ENCODE results near the gene NBEA. TPM values are rescaled to one million over a fixed set of nuclear protein-coding genes. Genes with fewer than 3 reads are reported as not detected.

Gene NBEA
- total RNA-seq, 1 experiment from 2014 or later: 0.54 TPM

DNA sequence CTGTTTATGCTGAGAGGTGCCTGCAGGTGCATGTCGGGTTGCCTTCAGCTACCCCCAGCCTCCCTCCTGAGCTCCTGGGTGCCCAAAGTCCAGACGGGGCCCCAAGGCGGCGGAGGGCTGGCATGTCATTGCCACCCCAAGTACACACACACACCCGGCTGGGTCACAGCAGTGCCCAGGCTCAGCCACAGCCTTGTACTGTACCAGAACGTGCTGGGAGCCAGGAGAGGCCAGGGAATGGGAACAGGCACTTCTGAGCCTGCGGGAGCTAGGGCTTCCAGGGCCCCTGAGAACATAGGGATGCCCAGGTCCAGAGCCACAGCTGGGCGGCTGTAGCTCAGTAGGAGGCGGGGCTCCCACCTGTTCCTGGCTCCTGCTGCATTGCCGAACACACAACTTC is 585.4 kb downstream of the NBEA start:
- Mint-ChIP-seq H3K27ac (ENCODE audit: unreplicated experiment) (no peak overlapping the region), H3K9me3 (ENCODE audit: unreplicated experiment) (no peaks in the 10 kb centered on the region)
- intact Hi-C loops (cut with micrococcal nuclease; ENCODE audit: unreplicated experiment): no loop called here

DNA sequence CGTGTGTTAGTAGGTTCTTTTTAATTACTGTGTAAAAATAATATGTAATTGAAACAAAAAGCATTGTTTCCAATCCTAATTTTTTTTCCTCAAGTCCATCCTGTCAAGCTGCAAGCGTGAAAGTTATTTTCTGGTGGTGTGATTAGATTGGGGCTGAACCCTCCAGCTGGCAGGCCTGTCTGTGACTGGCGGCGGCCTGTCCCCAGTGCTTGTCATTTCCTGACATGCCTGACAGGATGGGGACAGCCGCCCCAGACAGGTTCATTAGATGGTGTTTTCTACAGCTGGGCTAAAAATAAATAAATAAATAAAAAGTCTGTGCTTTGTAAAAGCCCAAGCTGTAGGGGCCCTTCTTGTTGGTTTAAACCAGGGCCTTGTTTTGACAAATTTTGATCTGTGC is 588.1 kb downstream of the NBEA start:
- ChIA-PET CTCF (no interaction called here), POLR2A (no interaction called here)
- H3K9me3 ChIP-seq: no peaks in the 10 kb centered on the region
- no peaks in the 10 kb centered on the region; the same call in 1 of the 2 replicates for H3K27me3 ChIP-seq (replicated peaks; ENCODE audit: control insufficient read depth, insufficient read depth, low read length)
- no peak overlapping the region for H3K4me3 ChIP-seq (ENCODE audit: low read depth, low read length)
- H3K27me3 Mint-ChIP-seq (ENCODE audit: insufficient read depth, unreplicated experiment): peaks cover 3% of the 10 kb centered on the region
- H3K27ac Mint-ChIP-seq (ENCODE audit: unreplicated experiment): no peak overlapping the region
- H3K4me1 Mint-ChIP-seq (ENCODE audit: low read depth, unreplicated experiment): peaks cover 7% of the 10 kb centered on the region
- no peak for DNase-seq
- H3K36me3 ChIP-seq (ENCODE audit: control insufficient read depth, insufficient read depth, low read length): no peaks in the 10 kb centered on the region
- H3K9me3 Mint-ChIP-seq (ENCODE audit: unreplicated experiment): no peaks in the 10 kb centered on the region
- H3K4me1 ChIP-seq: no peaks in the 10 kb centered on the region
- no peaks in the 10 kb centered on the region for H3K36me3 Mint-ChIP-seq (ENCODE audit: insufficient read depth, unreplicated experiment)
- intact Hi-C loops (cut with micrococcal nuclease; ENCODE audit: unreplicated experiment): no loop called here
- TF ChIP-seq, protein P1, sequence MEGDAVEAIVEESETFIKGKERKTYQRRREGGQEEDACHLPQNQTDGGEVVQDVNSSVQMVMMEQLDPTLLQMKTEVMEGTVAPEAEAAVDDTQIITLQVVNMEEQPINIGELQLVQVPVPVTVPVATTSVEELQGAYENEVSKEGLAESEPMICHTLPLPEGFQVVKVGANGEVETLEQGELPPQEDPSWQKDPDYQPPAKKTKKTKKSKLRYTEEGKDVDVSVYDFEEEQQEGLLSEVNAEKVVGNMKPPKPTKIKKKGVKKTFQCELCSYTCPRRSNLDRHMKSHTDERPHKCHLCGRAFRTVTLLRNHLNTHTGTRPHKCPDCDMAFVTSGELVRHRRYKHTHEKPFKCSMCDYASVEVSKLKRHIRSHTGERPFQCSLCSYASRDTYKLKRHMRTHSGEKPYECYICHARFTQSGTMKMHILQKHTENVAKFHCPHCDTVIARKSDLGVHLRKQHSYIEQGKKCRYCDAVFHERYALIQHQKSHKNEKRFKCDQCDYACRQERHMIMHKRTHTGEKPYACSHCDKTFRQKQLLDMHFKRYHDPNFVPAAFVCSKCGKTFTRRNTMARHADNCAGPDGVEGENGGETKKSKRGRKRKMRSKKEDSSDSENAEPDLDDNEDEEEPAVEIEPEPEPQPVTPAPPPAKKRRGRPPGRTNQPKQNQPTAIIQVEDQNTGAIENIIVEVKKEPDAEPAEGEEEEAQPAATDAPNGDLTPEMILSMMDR (IDR thresholded peaks at IDR 0.05; ENCODE audit: insufficient read depth in 1 of 2, low read depth in 1 of 2, low read length in 1 of 2, severe bottlenecking in 1 of 2, unreplicated experiment in 1 of 2): no peak
- no TSS peak for BruUV-seq (replicated peaks)
- H3K4me3 Mint-ChIP-seq (ENCODE audit: unreplicated experiment): no peak overlapping the region

More for the DNA sequence above, 585.4 kb downstream of the NBEA start:
- Histone ChIP-seq H3K27me3 (replicated peaks; ENCODE audit: control insufficient read depth, insufficient read depth, low read length) (no peaks in the 10 kb centered on the region; the same call in 1 of the 2 replicates), H3K36me3 (ENCODE audit: control insufficient read depth, insufficient read depth, low read length) (no peaks in the 10 kb centered on the region), H3K4me1 (no peaks in the 10 kb centered on the region), H3K9me3 (no peaks in the 10 kb centered on the region), H3K4me3 (ENCODE audit: low read depth, low read length) (no peak overlapping the region)
- BruUV-seq (replicated peaks): no TSS peak
- Mint-ChIP-seq H3K4me3 (ENCODE audit: unreplicated experiment) (no peak overlapping the region), H3K4me1 (ENCODE audit: low read depth, unreplicated experiment) (no peaks in the 10 kb centered on the region), H3K36me3 (ENCODE audit: insufficient read depth, unreplicated experiment) (no peaks in the 10 kb centered on the region), H3K27me3 (ENCODE audit: insufficient read depth, unreplicated experiment) (no peaks in the 10 kb centered on the region)
- TF ChIP-seq, protein P1 (IDR thresholded peaks at IDR 0.05; ENCODE audit: insufficient read depth in 1 of 2, low read depth in 1 of 2, low read length in 1 of 2, severe bottlenecking in 1 of 2, unreplicated experiment in 1 of 2): no peak
- CTCF ChIA-PET: no interaction called here
- DNase-seq: no peak
- POLR2A ChIA-PET: no interaction called here

- no peaks in the 10 kb centered on the region for H3K9me3 ChIP-seq
- peaks cover 7% of the 10 kb centered on the region for H3K4me1 Mint-ChIP-seq (ENCODE audit: low read depth, unreplicated experiment)
- BruUV-seq (replicated peaks): no TSS peak
- TF ChIP-seq, protein P1 (IDR thresholded peaks at IDR 0.05; ENCODE audit: insufficient read depth in 1 of 2, low read depth in 1 of 2, low read length in 1 of 2, severe bottlenecking in 1 of 2, unreplicated experiment in 1 of 2): no peak
- DNase-seq: no peak
- H3K27ac Mint-ChIP-seq (ENCODE audit: unreplicated experiment): no peak overlapping the region
- no peaks in the 10 kb centered on the region for H3K9me3 Mint-ChIP-seq (ENCODE audit: unreplicated experiment)
- H3K4me1 ChIP-seq: no peaks in the 10 kb centered on the region
- no peaks in the 10 kb centered on the region for H3K36me3 Mint-ChIP-seq (ENCODE audit: insufficient read depth, unreplicated experiment)
- no peaks in the 10 kb centered on the region for H3K36me3 ChIP-seq (ENCODE audit: control insufficient read depth, insufficient read depth, low read length)
- H3K27me3 ChIP-seq (replicated peaks; ENCODE audit: control insufficient read depth, insufficient read depth, low read length): no peaks in the 10 kb centered on the region; the same call in 1 of the 2 replicates
- H3K4me3 Mint-ChIP-seq (ENCODE audit: unreplicated experiment): no peak overlapping the region
- intact Hi-C loops (cut with micrococcal nuclease; ENCODE audit: unreplicated experiment): no loop called here
- no peak overlapping the region for H3K4me3 ChIP-seq (ENCODE audit: low read depth, low read length)
- CTCF ChIA-PET: no interaction called here
- H3K27me3 Mint-ChIP-seq (ENCODE audit: insufficient read depth, unreplicated experiment): peaks cover 3% of the 10 kb centered on the region
- POLR2A ChIA-PET: no interaction called here
Observed at GRCh38 chr13:35530581-35530980, 588.5 kb downstream of the NBEA start.
